CD4-positive, alpha-beta T cell treated with Interleukin-17A for 4 hours (primary cell): ENCODE measurements around the gene PVRIG.
A peak's percentile ranks its signal among the peaks of the same experiment; 100 is the strongest.
"Not testable (repeated sequence)": the region's sequence is repeated elsewhere in the genome, so short reads cannot be mapped to it uniquely, and the experiment has no call there.

Source experiments
- DNase-seq: peaks from one replicate; pipeline ENCODE4 v3.0.0-alpha.2; 2020; ENCODE audit warnings: mixed read lengths

The PVRIG gene

DNA sequence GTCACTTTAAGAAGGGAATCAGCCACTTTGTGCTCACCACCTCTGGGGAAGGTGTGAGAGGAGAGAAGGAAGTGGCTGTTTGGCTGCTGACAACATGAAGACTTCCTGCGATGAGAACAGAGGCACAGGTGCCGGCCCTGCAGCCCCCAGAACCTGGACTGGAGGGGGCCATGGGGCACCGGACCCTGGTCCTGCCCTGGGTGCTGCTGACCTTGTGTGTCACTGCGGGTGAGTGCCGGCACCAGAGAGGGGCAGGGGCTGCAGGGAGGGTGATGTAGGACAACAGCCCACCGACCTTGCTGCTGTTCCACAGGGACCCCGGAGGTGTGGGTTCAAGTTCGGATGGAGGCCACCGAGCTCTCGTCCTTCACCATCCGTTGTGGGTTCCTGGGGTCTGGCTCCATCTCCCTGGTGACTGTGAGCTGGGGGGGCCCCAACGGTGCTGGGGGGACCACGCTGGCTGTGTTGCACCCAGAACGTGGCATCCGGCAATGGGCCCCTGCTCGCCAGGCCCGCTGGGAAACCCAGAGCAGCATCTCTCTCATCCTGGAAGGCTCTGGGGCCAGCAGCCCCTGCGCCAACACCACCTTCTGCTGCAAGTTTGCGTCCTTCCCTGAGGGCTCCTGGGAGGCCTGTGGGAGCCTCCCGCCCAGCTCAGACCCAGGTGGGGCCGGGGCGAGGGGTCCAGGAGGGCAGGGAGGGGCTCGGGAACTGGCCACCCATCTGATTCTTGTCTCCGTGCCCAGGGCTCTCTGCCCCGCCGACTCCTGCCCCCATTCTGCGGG, at the start of gene PVRIG:
Gene PVRIG (plus strand): TSS at position 149 of the 785 bp plus-strand sequence. CDS start 22 bp downstream, at position 171.
- peak; percentile 63 for DNase-seq

DNA sequence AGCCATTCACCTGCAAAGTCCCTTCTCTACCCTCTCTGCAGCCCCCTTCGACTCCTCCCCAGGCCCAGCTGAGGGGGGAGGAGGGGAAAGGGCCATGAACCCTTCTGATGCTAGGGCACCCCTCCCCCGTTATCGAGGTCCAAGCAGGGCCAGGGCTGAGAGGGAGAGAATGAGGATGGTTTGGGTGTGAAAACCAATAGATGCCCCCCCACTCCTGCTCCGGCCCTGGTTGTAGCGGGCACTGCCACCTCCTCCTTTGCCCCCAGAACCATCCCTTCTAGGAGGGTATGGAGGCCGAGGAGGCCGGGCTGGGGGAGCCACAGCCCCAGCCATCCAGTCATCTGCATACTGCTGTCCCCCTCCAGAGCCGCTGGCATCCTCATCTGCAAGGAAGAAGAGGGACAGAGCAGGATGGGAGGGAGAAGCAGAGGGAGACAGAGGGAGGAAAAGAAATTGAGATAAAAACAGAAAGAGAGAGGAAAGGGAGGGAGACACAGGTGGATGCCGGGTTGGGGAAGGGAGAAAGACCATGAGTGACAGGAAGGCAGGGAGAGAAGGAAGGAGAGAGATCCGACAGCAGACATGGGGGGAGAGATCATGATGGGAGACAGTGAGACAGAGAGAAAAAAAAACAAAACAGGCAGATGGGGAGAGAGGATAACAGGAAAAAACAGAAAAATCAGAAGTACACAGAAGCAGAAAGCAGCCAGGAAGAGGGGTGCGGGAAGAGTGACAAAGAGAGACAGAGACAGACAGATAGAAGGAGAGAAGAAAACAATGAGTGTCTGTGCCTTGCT, 49.5 kb upstream of the PVRIG start:
- DNase-seq, result peak; percentile 33

DNA sequence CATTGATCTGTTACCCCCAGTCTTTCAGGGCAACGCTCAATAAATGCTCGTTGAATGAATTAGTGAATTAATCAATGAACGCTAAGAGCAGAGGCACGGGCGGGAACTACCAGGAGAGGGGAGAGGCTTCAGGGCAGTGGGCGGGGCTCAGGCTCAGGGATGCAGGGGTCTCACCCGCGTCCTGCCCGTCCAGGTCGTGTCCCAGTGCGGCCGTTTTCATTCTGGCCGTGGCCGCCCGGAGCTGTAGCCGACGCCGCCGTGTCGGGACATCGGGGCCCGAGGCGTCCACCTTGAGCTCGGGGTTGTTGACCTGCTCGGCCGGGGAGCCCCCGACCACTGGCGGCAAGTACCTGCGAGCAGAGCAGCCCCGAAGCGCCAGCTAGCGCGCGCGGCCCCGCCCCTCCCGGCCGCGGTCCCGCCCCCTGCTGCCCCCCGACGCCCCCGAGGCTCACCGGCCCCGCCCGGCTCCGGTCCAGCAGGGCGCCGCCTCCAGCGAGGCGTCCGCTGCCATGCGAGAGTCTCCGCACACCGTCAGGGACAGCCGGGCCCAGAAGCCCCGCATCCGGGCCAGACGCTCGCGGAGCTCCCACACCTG, 48.6 kb upstream of the PVRIG start:
- DNase-seq, result peak; percentile 59

DNA sequence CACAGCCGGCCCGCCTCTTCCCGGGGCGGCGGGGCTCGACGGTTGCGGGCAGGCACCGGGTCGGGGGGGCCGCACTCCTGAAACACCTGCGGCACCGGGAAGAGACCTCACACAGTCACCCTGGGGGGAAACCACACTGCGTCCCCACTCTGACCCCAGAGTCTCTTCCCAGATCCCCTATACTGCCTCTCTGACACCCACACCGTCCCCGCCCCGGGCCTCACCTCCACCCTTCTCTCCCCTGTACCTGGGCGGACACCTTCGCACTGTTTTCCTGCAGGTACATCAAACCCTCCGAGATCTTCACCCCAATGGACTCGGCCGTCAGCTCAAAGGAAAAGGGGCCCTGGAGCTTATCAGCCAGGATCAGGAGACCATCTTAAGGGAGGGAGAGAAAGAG, 47.9 kb upstream of the PVRIG start:
- peak; percentile 51 for DNase-seq

DNA sequence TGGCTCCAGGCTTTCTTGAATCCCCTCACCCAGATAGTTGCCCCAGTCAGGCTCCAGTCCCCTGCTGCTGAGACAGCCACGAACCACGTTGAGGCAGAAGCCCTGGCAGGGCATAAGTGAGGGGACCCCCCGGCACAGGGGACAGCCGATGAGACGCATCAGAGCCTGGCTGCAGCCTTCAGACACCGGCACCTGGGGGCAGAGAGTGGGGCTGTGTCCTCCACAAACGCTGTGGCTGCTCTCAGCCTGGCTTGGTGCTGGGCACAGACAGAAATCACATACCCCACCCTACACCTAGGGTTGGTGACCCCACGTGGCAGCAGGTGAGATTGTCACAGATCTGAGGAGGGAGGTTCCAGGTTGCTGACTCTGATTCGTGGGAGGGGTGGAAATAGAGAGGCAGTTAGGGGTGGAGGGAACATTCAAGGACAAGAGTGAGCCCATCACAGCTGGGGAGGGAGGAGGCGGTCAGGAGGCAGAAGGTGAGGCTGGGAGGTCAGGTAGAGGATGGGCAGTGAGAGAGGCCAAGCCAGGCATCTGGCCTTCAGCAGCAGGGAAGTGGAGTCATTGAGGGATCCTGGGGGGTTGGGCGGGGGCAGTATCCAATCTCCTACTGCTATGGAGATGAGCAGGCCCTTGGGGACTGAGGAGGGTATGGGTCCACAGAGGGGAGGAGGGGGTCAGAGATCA, 45.8 kb upstream of the PVRIG start:
- DNase-seq, result peak; percentile 29

DNA sequence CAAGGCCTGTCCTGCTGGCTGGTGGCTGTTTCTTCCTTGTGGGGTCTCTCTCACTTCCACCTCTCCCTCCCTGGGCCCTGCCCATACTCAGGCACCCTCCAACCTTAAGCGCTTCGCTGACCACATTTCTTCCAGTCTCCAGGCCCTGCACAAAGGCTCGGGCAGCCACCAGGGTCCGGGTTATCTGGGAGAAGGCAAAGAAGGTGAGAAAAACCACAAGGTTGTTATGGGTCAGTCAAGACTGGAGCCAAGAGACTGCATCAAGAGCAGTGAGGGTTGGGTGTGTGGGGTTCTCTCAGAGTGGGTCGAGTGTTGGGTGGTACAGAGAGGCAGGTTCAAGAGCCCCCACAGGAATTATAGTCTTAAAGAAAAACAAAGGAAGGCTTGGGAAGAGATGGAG, 45.2 kb upstream of the PVRIG start:
- DNase-seq, result no peak

DNA sequence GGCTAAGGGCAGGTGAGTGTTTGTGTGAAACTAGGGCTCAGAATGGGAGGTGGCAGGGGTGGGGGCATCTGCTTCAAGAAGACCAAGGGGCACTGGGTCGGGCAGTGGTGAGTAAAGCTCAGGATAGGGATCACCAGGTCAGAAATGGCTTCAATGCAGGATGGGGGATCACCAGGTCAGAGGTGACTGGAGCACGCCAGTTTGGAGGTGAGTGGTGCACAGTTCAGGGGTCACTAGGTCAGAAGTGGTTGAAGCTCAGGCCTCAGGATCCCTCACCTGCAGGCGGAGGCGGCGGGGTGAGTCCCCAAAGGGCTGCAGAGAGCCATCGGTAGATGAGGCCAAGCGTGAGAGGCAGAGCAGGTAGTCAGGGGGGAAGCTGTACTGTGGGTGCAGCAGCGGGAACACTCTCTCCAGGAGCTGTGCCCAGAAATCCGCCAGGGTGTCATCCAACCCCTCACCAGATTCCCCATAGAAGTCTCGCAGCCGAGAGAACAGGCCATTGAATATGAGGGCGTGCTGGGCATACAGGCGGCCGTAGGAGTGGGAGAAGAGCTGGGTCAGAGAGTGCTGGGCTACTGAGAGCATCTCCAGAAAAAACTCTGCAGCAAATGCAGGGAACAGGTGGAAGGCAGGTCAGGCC, 44.3 kb upstream of the PVRIG start:
- DNase-seq, result no peak

DNA sequence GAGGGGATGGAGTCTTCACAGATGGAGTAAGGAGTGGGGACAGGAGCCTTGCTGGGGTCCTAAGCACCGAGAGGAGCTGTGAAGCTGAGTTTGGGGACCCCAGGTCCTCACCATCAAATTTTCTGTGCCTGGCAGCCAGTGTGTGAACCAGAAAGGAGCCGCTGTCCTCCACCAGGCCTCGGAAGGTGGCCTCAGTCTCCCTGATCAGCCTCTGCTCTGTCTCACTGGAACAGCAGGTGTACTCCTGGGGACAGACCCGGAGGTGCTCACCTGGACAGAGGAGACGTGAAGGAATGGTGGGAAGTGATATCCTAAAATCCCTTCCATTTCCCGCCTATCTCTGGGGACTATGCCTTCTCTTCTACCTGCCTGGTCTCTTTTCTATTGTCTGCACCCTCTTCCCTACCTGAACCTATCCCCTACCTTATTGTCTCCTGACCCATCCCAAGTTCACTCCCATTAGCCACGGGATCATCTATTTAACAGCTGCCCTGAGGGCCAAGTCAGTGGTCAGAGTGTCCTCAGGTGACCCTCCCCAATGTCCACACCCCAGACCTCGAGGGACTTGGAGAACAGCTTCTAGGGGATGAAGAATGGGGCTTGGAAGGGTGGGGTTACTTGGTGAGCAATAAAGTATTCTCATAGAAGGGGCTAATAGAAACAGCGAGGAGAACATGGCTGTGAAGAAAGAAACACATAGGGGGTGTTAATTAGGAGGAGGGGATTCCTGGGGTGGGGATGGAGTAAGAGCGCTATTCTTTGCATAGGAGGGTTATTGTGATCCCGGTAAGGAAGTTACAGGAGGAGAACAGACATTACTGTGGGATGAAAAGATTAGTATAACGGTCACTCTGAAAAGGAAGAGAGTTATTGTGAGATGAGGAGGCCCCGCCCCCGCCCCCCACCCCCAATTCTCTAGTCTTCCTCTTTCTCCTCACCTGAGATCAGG, 43.4 kb upstream of the PVRIG start:
- no peak for DNase-seq

DNA sequence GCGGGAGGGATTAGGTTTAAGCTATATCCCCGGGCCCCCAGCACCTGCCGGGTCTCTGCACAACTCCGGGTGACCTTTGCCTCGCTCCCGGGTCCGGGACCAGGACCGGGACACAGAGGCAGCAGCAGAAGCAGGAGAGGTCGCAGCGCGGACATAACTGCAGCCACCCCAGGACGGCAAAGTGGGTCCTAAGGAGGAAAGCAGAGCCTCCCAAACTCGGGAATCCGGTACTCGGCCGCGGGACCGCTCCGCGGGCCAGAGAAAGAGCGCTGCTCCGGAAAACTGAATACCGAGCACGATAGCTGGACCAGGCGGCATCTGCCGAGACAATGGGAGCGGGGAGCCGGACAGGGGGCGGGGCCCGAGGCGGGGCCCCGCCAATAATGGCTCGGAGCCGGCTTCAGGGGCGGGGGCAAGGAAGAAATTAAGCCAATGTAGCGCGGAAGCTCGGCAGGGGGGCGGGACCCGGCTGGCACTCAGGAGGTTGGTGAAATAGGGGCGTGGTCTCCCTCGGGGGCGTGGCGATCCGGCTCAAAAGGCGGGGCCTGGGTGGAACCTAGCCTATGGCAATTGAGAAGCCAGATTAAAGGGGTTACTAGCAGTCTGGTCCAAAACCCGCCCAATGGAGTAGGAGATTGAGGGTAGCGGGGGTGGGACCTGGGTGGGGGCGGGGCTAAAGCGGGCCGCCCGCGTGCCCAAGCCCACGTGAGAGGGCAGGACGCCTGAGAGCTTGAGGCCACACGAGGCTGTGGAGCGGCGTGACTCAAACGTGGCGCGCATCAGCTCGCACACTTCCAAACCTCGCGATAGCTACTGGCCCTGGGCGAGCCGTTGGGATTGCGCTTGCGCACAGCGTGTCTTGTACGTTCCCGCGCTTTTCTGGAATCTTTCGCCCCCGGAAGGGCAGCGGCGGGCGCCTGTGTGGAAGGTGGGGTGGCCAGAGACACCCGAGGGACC, 42.4 kb upstream of the PVRIG start, which contains the start of the genes GPC2 and STAG3:
Gene GPC2 (minus strand): TSS at position 337 of the 957 bp plus-strand sequence. CDS start 182 bp downstream, at position 155.
Gene STAG3 (plus strand): TSS at position 874 of the 957 bp plus-strand sequence. CDS start 2,639 bp downstream, outside the sequence.
- DNase-seq, result peak; percentile 99

DNA sequence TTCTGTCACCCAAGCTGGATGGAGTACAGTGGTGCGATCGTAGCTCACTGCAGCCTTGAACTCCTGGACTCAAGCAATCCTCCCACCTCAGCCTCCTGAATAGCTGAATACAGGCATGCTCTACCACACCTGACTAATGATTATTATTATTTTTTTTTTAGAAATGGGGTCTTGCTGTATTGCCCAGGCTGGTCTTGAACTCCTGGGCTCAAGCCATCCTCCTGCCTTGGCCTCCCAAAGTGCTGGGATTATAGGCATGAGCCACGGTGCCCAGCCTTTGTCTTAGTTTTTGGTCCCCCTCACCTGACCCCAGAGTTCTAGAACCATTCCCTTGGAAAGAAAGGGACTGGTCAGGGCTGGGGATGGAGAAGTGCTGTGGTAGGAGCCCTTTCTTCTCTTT, 39.7 kb upstream of the PVRIG start:
- not testable (repeated sequence) for DNase-seq

DNA sequence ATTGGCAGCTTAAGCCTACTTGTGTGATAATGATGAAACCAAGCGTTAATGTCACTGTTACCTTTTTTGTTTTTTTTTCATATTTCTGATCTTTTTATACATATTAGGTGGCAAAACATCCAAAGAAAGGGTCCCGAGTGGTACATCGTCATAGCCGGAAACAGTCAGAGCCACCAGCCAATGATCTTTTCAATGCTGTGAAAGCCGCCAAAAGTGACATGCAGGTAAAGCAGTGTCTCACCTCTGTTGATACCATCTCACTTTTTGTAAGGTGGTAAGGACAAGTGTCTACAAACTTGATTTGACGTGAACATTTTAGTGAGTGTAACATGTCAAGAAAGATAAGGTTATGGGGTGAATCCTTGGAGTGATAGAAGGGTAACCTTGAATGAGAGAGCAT, 37.1 kb upstream of the PVRIG start:
- DNase-seq, result not testable (repeated sequence)

DNA sequence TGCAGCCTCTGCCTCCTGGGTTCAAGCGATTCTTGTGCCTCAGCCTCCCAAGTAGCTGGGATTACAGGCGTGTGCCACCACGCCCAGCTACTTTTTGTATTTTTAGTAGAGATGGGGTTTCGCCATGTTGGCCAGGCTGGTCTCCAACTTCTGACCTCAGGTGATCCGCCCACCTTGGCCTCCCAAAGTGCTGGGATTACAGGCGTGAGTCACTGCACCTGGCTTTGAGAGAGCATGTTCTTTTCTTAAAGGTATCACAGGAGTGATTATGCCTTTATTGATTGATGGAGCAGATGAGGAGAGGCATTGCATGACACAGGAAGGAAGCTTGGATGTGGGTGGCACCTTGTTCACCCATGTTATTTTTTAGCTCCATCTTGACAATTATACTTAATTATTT, 36.7 kb upstream of the PVRIG start:
- DNase-seq, result not testable (repeated sequence)

DNA sequence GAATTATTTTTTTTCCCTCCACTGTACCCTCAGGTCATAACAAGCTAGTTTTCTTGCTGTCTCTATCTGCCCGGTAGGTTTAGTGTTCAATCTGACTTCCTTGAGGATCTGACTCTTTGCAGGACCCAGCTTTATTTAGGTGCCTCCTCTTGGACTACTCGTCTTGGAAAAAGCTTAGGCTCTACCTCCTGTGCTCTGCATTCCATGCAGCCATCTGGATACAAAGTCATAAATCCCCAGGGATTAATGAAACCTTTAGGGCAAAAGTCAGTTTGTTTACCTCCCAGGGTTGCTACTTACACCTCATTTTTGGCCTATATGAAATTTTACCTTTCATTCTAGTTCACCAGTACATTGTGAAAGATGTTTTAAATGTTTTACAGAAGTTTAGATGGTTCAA, 34.0 kb upstream of the PVRIG start:
- no peak for DNase-seq

DNA sequence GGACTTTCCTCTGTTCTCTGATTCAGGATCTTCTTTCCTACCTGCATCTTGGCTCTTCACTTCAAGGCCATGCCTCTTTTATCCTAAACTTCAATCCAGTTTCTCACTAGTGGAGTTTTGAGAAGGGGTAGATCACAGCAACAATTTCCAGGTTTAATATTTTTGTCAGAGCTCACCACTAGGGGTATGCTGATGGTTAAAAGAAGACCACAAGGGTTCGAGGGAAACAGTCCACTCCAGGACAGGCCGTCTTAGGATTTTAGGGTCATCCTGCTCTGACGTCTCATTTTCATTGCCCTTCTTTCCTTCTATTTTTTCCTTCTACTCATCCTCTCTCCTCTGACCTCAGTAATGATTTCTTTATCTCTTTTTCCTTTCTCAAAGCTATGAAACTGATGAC, 30.7 kb upstream of the PVRIG start:
- no peak for DNase-seq

DNA sequence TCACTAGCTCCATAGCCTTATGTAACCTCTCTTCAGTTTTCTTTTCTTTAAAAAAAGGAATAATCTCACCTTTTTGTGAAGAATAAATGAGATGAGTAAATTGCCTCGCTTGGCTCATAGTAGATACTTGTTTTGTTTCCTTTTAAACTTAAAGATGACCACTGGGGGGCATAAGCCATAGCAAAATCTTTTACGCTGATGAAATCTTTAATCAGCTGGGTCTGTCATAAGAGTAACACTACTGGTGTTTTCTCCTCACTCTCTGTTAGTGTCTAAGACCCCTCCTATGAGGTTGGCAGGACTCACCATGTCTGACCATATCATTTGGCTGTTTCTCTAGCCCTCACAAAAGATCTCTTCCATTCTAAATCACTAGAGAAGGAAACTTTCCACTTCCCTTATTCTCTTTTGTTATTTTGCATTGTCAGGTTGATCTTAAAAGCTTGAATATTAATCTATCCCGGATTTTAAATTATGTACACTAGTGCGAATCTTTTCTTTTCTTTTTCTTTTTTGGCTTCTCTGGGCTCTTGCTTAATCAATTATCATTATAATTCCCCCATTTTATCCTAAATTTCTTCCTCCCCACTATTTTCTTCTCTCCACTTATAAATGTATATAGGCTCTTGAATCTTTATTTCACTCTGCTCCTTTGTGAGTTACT, 29.6 kb upstream of the PVRIG start:
- DNase-seq, result no peak

DNA sequence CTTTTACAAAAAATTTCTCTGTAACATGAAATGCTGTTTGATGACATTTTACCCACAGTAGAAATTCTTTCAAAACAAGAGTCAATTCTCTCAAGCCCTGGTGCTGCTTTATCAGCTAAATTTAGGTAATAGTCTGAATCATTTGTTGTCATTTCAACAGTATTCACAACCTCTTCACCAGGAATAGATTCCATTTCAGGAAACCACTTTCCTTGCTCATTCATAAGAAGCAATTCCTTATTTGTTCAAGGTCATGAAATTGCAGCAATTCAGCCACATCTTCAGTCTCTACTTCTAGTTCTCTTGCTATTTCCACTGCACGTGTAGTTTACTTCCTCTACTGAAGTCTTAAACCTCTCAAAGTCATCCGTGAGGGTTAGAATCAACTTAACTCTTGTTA, 28.0 kb upstream of the PVRIG start:
- DNase-seq, result no peak

DNA sequence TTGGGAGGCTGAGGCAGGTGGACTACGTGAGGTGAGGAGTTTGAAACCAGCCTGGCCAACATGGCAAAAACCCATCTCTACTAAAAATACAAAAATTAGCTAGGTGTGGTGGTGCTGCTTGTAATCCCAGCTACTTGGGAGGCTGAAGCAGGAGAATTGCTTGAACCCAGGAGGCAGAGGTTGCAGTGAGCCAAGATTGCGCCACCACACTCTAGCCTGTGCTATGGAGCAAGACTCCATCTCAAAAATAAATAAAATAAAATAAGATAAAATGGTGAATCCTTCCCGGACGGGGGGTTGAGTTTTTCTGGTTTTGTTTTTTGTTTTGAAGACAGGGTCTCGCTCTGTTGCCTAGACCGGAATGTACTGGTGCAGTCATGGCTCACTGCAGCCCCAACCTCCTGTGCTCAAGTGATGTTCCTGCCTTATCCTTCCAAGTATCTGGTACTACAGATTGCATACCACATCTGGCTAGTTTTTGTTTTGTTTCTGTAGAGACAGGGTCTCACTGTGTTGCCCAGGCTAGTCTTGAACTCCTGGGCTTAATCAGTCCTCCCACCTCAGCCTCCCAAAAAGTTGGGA, 27.4 kb upstream of the PVRIG start:
- DNase-seq, result not testable (repeated sequence)

DNA sequence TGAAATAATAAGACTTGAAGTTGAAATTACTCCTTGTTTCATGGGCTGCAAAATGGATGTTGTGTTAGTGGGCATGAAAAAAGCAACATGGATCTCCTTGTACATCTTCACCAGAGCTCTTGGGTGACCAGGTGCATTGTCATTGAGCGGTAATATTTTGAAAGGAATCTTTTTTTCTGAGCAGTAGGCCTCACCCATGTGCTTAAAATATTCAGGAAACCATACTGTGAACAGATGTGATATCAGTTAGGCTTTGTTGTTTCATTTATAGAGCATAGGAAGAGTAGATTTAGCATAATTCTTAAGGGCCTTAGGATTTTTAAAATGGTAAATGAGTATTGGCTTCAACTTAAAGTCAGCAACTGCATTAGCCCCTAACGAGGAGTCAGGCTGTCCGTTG, 26.8 kb upstream of the PVRIG start:
- DNase-seq, result no peak

DNA sequence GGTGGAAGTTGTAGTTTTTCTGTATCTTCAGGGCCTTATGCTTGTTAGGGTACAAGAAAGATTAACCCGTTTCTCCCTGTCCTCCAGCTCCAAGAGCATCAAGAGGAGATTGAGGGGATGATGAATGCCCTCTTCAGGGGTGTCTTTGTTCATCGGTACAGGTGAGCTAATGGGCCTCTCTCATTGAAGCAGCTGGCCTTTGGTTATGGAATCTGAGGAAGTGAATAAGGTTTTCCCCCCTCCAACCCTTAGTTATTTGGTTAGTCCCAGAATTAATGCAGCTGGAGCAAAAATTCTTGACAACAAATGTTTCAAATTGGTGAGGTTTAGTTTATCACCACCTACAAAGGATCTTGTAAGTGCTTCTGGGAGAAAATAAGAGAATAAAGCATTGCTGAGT, 24.5 kb upstream of the PVRIG start:
- no peak for DNase-seq
